Midbrain (tissue), 1 donor: Measurements from ENCODE around the gene SYTL2.
"Not testable (repeated sequence)": the region's sequence is repeated elsewhere in the genome, so short reads cannot be mapped to it uniquely, and the experiment has no call there.

ENCODE experiments used
- DNase-seq: peaks from one replicate; lab custom pipeline; 2025; lab: John Stamatoyannopoulos, UW

SYTL2 gene

DNA sequence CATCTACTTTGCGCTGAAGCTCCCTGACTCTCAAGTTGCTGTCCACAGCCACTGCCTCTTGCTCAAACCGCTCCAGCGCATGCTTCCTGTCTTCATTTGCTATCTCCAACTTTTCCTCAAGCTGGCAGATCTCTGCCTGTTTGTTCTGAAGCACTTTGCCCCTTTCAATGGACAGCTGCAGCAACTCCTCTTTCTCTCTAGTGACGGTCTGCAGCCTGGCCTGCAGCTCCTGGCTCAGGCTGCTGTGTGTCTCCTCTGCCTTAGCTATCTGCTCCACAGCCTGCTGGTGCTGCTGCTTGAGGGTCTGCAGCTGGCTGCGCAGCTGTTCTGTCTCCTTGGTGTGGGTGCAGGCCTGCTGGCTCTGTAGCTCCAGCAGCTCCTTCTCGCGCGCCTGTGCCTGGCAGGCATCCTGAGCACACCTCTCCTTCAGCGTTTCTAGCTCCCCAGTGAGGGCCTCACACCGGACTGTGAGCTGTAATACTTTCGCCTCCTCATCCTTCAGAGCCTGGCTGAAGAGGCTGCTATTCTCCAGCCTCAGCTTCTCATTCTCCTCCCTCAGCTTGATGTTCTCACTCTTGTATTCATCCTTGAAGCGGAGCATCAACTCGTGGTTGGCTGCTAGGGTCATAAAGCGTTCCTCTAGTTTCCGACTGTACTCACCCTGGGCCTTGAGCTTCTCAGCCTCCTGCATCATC lies 125.7 kb downstream of the SYTL2 start:
- DNase-seq = no peak

DNA sequence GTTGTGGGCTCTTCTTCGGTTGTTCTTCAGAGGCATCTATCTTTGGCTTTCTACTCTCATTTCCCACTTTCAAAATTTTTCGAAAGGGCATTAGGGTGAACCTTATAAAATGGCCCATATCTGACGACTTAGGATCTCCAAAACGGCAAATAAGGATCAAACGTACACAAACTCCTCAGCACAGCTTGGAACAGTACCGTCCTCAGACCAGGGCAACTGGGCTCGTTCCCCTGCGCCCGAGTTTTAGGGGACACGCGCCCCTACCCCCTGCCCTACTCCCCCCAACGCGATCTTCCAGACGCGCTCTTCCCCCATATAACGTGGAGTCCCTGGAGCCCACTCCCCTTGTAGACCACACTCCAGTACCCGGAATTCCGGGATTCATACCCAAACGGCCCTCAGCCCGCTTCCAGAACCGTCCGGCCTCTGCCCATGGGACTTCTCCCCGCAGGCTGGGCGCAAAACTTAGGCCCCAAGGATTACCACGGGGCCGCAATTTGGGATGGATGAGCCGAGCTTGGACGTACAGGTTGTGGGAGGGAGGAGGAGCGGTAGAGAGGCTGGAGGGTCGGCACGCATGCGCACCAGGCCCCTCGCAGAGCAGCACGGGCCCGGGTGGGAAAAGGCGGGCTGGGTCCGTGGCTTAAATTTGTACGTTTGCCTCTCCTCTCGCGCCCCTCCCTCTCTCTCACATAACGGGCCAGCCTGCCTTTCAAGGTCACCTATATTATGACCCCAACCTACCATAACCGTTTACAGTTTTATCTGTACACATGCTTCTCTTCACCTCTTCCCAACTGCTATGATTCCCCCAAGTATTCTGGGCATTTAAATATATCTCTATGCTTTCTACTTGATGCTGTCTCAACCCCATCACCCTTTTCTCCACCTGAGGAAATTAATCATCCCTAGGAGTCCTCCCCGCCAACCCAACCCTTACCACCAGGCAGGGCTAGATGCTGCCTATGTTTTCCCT lies 128.3 kb downstream of the SYTL2 start:
- DNase-seq = peak; percentile 41

DNA sequence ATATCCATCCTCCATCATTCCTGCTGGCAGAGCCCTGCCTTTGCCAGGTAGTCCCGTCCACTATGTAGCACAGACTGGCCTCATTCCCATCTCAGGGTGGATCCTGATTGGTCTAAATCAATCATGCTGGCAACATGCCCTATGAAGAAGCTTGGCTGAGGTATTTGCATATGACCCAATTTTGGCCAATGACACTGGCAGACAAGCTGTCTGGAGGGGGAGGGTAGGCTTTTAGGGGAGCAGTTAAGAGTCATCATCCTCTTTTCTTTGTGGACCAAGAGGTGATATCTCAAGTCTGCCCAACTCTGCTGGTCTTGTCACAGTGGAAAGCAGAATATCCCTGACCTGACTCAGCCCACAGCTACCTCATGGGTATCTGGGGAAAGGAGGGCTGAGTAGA lies 130.0 kb downstream of the SYTL2 start:
- DNase-seq = no peak

DNA sequence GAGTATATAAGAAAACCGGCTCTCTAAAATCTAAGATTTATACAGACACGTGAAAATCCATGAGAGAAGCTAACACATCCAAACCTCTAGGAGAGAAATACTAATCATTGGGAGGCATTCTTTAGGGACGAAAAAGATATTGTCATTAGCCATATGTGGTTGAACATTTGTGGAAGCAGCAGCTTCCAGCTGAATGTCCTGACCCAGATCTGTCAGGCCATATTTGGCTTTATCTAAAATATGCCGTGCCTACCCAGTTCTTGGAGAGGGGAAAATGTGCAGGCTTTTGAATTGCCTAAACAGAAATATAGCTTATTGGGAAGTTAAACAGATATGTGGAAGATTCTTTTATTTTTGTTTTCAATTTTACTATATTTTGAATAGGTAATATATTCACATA lies 131.4 kb downstream of the SYTL2 start:
- DNase-seq = no peak

DNA sequence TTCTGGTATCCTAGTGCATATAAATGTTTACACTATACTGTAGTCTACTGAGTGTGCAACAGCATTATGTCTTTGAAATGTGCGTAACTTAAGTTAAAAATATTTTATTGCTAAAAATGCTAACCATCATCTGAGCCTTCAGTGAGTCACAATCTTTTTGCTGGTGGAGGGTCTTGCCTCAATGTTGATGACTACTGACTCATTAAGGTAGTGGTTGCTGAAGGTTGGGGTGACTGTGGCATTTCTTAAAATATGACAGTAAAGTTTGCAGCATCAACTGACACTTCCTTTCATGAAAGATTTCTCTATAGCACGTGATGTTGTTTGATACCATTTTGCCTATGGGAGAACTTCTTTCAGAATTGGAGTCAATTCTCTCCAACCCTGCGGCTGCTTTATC lies 137.5 kb downstream of the SYTL2 start:
- DNase-seq = no peak

DNA sequence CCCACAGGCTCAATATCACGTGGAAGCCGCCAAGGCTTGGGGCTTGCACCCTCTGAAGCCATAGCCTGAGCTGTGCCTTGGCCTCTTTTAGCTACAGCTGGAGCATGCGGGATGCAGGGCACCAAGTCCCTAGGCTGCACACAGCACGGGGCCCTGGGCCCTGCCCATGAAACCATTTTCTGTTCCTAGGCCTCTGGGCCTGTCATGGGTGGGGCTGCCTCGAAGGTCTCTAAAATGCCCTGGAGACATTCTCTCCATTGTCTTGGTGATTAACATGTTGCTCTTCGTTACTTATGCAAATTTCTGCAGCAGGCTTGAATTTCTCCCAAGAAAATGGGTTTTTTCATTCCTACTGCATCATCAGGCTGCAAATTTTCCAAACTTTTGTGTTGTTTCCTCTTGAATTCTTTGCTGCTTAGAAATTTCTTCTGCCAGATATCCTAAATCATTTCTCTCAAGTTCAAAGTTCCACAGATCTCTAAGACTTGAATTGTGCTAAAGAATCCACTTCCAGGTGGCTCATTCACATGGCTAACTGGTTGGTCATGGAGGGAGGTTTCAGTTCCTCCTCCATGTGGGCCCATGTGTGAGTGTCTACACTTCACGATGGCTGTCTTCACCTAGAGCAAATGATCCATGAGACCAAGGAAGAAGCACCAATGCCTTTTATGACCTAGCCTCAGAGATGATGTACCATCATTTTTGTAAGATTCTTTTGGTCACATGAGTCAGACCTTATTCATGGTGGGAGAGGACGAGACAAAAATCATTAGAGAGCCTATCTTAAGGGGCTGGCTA lies 138.6 kb downstream of the SYTL2 start:
- DNase-seq = no peak

DNA sequence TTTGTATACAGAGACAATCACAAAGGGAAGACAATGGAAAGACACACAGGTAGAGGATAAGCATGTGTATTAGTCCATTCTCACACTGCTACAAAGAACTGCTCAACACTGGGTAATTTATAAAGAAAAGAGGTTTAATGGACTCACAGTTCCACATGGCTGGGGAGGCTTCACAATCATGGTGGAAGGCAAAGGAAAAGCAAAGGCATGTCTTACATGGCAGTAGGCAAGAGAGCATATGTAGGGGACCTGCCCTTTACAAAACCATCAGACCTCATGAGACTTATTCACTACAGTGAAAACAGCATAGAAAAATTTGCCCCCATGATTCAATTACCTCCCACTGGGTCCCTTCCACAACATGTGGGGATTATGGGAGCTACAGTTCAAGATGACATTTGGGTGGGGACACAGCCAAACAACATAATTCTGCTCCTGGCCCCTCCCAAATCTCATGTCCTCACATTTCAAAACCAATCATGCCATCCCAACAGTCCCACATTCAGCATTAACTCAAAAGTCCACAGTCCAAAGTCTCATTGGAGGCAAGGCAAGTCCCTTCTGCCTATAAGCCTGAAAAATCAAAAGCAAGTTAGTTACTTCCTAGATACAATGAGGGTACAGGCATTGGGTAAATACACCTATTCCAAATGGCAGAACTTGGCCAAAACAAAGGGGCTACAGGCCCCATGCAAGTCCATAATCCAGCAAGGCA lies 139.8 kb downstream of the SYTL2 start:
- DNase-seq = not testable (repeated sequence)

DNA sequence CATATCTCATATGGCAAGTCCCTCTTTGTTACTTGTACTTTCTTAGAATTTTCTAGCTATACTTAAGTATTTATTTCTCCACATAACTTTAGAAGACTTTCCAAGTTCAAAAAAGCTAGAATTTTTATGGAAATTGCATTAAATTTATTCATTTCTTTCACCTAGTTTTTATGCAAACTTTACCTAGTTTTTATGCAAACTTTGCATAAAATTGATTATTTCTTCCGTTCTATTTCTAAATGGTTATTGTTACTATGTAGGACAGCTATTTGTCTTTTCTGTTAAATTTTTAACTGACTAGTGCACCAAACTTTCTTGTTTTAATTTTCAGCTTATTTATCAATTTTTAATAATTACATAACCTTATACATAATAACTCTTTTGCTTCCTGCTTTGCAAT lies 142.8 kb downstream of the SYTL2 start:
- DNase-seq = no peak

DNA sequence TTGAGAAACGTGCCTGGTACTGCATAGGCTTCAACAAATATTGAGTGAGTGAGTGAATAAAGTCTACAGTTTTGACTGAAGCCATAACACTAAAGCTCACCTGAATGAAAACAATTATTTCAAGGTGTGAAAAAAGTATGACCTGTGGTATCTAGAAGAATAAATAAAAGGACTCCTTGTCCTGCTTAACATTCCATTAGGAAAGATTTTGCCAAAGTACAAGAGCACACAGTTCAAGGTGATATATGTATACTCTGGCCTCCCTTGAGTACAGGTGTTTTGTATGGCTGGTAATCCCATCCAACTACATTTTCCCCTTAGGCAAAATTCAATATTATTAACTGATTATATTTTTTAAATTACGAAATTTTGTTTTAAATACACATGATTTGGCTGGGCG lies 144.3 kb downstream of the SYTL2 start:
- DNase-seq = no peak

DNA sequence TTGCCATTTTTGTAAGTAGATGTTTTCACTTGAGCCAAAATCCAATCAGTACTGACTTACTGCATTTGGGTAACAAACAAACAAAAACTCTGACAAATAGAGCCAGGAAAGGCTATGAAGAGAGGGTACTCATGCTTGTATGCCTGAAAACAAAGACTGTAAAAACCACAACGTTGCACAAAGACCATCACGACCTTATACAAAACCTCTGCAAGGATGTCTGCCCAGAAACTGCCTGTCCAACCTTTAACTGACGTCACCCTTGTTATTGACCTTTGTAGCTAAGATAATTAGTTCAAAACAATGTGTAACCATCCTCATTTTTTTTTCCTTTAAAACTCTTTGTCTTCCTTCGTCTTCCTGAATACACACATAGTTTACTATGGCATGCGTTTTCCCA lies 145.2 kb downstream of the SYTL2 start:
- DNase-seq = peak; percentile 20

DNA sequence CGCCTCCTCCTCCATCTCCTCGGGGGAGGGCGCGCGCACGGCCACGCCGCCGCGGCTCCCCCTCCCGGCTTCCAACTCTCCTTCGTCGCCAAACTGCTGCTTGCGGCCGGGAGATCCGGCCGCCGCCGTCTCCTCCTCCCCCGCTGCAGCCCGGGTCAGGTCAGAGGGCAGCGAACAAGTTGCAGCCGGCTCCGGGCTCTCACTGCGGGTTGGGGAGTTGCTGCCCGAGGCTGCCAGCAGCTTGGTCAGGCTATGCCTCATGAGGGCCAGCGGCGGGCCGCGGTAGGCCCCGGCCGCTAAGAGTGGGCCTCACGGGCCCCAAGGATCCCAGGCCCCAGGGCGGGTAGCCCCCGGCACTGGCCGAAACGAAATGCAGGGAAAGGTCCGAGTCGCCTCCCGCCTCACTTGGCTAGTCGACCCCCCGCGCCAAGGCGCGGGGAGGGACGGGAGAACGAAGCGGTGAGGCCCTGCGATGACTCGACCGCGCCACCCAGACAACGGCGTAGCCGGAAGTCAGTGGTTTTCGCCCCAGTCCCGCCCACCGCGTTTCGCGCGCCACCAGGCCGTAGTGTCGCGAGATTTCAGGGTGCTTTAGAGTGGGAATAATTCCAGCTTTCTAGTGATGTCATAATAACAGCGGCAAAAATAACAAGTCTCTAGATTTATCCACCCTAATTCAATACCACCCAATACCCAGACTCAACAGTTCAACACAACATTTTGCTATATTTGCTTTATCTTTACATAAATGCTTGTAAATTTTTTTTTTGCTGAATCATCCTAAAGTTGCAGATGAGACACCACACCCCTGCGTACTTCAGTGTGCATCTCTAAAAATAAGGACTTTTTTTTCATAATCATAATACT lies 146.1 kb downstream of the SYTL2 start, which contains the start of gene CREBZF:
CREBZF (minus strand) TSS at position 515 of the 867 bp plus-strand sequence; CDS start at position 261, 254 bp downstream.
- peak; percentile 92 for DNase-seq

DNA sequence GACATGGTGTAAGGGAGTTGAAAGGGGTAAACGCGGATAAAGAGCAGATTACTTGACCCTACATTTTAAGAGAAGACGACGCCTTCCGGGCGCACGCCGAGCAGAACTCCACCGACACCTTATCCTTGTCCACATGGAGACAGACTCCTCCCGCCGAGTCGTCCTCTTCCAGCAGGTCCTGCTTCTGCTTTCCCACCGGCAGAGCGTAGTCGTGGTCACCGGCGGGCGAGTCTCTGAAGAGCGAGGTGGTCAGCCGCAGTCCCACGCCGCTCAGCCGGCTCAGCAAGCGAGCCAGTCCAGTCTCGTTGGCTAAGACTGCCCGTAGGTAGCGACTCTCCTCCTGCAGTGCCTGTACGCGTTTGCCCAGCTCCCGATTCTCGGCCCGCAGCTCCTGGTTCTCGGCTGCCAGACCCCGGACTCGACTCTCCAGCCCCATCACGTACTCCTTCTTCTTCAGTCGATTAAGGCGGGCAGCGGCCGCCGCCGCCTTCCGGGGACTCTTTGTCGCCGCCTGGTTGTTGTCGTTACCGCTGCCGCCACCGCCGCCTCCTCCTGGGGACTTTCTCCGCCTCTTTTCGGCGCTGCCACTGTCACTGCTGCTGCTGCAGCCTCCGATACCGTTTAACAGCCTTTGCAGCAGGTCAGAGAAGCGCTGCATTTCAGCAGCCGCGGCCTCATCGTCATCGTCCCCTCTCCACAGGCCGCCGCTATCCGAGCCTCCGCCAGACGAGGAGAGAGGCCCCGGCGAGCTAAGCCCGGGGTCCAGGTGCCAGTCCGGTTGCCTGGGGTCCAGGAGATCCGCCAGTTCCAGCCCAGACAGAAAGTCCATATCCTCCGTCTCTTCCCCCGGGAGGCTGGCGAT lies 147.0 kb downstream of the SYTL2 start:
- peak; percentile 67 for DNase-seq

DNA sequence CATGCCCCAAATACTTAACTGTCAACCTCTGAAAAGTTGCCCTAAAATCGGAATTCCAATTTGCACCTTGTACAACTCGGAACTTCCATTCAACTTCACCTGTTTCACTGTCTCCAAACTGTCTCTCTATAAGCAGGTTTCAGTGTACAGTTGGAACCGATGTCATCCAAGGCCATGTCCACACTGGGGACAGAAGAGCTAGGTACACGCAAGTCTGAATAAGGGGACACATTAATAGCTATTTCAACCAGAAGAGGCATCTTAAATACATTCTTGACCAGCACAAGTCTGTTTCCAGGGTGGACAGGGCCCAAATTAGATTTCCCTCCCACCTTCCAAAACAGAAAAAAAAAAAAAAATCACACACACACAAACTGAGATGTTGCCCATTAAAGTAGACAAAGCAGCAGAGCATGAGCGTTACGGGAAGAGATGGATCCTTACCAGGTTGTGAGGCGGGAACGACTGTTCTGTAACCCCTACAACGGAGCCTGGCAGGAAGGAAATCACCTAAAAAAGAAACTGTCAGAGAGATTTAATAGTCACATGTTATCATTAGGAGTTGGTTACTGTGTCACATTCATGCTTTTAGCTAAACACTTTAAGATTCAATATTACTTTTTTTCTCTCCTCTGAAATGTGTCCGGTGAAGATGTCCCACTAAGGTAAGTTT lies 147.7 kb downstream of the SYTL2 start:
- no peak for DNase-seq

DNA sequence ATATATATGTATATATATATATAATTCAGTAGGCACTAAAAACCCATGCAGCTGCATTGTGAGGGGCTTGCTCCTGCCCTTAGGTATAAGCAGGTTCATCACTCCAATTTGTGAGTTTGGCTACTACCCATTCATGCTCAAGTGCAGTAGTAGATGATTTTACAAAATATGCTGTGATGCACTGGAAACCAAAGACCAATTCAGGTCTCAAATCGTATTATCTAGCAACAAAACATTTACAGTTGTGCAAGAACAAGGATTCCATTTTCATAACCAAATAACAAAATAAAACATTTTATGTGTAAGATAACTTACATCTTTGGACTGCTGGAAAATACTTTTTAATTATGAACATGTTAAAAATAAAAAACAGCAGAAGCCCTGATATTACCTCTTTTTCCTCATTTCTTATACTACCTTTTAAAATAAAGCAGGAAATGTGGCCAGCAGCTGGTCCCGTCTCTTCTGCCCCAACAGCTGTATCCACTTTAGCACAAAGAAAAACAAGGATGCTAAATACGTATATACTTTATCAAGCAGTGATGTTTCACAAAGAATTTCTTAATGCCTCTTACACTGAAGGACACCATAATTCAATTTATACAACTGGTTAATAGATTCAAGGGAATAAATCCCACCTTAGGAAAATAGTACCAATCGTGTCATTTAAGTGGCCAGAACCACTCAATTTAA lies 148.8 kb downstream of the SYTL2 start:
- DNase-seq = no peak

DNA sequence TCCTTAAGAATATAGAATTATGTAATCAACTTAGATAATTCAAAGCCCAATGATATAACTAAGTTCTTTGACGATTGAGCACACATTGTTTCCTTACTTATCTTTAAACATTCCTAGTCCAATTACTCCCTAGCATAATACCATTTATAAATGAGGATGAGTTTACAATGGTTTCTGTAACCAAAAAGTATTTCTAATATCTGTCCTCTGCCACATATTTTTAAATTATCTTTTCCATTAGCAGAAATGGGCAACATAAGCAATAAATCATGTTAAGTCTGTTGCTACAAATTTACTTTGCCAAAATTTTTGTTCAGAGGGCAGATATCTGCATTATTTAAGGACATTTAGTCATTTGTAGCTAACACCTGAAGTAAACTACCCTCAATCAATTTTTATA lies 152.8 kb downstream of the SYTL2 start:
- DNase-seq = no peak

DNA sequence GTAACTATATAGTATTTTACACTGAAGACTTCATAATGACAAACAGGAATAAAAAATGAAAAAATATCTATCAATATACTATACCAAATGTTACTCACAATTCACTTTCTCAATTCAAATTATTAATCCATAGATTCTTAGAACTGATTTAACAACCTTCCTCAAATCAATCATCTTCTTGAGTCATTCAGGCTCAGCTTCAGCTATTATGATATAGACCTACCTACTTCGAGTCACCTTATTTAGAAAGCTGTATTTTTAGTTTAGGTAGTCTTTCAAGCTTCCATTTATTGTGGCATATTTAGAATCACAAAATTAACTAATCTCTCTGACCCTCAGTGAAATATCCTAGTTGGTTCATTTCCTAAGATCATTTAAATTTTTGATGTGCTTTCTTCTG lies 154.2 kb downstream of the SYTL2 start:
- DNase-seq = no peak

DNA sequence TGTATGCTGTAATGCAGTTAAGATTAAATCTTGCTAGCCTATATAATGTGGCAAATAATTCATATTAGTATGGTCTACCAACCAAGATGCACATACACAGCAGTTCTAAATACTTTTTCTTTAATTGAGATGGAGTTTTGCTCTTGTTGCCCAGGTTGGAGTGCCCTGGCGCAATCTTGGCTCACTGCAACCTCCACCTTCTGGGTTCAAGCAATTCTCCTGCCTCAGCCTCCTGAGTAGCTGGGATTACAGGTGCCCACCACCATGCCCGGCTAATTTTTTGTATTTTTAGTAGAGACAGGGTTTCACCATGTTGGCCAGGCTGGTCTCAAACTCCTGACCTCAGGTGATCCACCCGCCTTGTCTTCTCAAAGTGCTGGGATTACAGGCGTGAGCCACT lies 156.6 kb downstream of the SYTL2 start:
- DNase-seq = not testable (repeated sequence)

DNA sequence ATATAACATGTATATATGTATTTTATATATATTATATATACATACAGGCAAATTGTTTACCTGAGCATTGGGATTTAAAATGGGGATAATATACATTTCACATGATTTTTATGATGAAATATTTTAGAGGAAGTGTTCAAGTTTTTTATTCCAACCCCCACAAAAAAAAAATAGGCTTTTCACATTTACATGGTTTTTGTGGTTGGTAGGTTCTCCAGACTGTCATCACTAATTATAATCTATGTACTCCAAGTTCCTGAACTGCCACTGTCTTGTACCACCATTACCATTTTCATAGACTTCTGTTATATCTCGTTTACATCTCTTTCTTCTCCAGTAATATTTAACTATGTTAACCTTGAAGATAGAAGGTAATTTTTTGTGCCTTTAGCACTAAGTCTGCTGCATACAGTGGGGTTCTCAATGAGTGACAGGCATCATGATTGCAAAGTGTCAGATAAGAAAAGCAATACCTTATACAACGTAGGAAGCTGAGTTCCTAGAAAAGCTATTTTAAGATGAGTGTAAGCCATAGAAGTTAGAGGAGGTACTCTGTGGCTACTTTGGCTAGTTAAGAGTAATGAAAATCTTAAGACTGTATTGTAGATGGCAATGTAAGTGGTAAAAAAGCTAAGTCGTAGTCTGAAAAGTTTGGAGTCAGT lies 158.0 kb downstream of the SYTL2 start:
- DNase-seq = no peak
